Measurements from ENCODE around the gene ITPKB. TPM values are rescaled to one million over a fixed set of nuclear protein-coding genes. Genes with fewer than 3 reads are reported as not detected.

Gene ITPKB
- total and polyA plus RNA-seq, 2 experiments from 2014 or later: 0.31 to 5.2 TPM

DNA sequence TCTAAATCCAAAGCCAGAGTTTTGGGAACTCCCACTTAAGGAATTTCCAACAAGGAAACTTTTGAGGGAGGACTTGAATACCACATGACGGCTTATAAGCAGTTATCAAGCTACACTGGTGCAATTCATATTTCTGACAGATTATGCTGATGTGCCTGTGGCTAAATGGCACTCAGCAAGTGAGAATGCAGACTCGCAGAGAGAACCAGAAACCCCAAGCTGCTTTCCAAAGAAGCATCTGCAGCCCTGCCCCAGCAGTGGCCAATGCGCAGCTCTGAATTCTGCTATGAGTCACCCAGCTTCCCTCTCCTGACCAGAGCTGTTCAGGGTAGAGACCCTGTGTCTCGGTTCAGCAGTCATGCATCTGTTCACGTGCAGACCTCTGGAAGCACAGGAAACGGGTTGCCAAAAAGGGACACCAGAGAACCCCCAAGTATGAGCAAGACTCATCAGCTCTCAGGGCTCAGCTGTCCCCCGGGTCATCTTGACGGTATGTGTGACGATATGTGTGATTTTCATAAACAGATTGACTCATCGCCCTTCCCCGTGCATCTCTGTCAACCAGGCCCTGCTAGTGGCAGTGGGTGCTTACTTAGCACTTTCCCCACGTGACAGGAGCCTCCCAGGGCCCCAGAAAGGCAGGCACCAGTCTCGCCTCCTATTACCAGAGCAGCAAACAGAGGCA lies 76.3 kb downstream of the ITPKB start (continued):
- TF ChIP-seq, protein P1, sequence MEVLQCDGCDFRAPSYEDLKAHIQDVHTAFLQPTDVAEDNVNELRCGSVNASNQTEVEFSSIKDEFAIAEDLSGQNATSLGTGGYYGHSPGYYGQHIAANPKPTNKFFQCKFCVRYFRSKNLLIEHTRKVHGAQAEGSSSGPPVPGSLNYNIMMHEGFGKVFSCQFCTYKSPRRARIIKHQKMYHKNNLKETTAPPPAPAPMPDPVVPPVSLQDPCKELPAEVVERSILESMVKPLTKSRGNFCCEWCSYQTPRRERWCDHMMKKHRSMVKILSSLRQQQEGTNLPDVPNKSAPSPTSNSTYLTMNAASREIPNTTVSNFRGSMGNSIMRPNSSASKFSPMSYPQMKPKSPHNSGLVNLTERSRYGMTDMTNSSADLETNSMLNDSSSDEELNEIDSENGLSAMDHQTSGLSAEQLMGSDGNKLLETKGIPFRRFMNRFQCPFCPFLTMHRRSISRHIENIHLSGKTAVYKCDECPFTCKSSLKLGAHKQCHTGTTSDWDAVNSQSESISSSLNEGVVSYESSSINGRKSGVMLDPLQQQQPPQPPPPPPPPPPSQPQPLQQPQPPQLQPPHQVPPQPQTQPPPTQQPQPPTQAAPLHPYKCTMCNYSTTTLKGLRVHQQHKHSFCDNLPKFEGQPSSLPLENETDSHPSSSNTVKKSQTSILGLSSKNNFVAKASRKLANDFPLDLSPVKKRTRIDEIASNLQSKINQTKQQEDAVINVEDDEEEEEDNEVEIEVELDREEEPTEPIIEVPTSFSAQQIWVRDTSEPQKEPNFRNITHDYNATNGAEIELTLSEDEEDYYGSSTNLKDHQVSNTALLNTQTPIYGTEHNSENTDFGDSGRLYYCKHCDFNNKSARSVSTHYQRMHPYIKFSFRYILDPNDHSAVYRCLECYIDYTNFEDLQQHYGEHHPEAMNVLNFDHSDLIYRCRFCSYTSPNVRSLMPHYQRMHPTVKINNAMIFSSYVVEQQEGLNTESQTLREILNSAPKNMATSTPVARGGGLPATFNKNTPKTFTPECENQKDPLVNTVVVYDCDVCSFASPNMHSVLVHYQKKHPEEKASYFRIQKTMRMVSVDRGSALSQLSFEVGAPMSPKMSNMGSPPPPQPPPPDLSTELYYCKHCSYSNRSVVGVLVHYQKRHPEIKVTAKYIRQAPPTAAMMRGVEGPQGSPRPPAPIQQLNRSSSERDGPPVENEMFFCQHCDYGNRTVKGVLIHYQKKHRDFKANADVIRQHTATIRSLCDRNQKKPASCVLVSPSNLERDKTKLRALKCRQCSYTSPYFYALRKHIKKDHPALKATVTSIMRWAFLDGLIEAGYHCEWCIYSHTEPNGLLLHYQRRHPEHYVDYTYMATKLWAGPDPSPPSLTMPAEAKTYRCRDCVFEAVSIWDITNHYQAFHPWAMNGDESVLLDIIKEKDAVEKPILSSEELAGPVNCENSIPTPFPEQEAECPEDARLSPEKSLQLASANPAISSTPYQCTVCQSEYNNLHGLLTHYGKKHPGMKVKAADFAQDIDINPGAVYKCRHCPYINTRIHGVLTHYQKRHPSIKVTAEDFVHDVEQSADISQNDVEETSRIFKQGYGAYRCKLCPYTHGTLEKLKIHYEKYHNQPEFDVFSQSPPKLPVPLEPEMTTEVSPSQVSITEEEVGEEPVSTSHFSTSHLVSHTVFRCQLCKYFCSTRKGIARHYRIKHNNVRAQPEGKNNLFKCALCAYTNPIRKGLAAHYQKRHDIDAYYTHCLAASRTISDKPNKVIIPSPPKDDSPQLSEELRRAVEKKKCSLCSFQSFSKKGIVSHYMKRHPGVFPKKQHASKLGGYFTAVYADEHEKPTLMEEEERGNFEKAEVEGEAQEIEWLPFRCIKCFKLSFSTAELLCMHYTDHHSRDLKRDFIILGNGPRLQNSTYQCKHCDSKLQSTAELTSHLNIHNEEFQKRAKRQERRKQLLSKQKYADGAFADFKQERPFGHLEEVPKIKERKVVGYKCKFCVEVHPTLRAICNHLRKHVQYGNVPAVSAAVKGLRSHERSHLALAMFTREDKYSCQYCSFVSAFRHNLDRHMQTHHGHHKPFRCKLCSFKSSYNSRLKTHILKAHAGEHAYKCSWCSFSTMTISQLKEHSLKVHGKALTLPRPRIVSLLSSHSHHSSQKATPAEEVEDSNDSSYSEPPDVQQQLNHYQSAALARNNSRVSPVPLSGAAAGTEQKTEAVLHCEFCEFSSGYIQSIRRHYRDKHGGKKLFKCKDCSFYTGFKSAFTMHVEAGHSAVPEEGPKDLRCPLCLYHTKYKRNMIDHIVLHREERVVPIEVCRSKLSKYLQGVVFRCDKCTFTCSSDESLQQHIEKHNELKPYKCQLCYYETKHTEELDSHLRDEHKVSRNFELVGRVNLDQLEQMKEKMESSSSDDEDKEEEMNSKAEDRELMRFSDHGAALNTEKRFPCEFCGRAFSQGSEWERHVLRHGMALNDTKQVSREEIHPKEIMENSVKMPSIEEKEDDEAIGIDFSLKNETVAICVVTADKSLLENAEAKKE (CRISPR knock-in tag; IDR thresholded peaks at IDR 0.05): no peak

DNA sequence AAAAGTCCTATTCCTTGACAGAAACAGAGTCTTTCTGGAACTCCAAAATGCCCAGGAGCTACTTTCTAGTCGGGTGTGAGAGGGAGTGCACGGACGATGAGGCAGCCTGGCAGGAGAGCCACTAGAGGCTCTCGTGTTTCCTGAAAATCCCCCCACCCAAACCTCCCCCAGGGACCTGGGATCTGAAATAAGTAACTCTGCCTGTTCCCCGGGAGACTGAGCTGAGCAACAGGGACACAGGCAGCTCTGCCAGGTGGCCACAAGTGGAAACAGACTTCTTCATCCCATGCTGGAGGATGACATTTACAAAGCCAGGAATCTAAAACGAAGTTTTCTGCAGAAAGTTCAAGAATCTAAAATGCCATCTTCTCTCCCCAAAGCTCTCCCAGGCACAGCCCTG lies 77.1 kb downstream of the ITPKB start:
- peaks cover 21% of the 10 kb centered on the region for H3K4me1 ChIP-seq (ENCODE audit: insufficient read depth)
- no peaks in the 10 kb centered on the region for H3K9me2 ChIP-seq (ENCODE audit: insufficient read depth)
- no peak overlapping the region for H3K27ac ChIP-seq (ENCODE audit: low read depth)
- Mint-ChIP-seq H3K4me3 (no peak overlapping the region), H3K27ac (no peak overlapping the region; the same call in 1 of the 2 replicates), H3K4me1 (peaks cover 66% of the 10 kb centered on the region), H3K27me3 (ENCODE audit: insufficient read depth, low read depth, poor library complexity) (peaks cover 17% of the 10 kb centered on the region), H3K36me3 (ENCODE audit: low read depth) (no peaks in the 10 kb centered on the region), H3K9me3 (no peaks in the 10 kb centered on the region)
- DNase-seq (ENCODE audit: low spot score): no peak
- no peaks in the 10 kb centered on the region for H3K27me3 ChIP-seq (ENCODE audit: insufficient read depth)
- TF ChIP-seq ZNF114 (CRISPR knock-in tag; IDR thresholded peaks at IDR 0.05) (no peak), CREB1 (CRISPR knock-in tag; IDR thresholded peaks at IDR 0.05; ENCODE audit: low read depth) (no peak), EZH2phosphoT487 (IDR thresholded peaks at IDR 0.05; ENCODE audit: unreplicated experiment) (no peak), STAT1 (IDR thresholded peaks at IDR 0.05; ENCODE audit: unreplicated experiment) (no peak)
- TF ChIP-seq, protein P1 (CRISPR knock-in tag; IDR thresholded peaks at IDR 0.05): no peak
- TF ChIP-seq, protein P2, sequence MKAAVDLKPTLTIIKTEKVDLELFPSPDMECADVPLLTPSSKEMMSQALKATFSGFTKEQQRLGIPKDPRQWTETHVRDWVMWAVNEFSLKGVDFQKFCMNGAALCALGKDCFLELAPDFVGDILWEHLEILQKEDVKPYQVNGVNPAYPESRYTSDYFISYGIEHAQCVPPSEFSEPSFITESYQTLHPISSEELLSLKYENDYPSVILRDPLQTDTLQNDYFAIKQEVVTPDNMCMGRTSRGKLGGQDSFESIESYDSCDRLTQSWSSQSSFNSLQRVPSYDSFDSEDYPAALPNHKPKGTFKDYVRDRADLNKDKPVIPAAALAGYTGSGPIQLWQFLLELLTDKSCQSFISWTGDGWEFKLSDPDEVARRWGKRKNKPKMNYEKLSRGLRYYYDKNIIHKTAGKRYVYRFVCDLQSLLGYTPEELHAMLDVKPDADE (IDR thresholded peaks at IDR 0.05): no peak
- no peaks in the 10 kb centered on the region for H3K36me3 ChIP-seq (ENCODE audit: insufficient read depth)
- no peaks in the 10 kb centered on the region for H3K79me2 ChIP-seq (replicated peaks; ENCODE audit: insufficient read depth)
- no peaks in the 10 kb centered on the region; the same call in 1 of the 2 replicates for H3F3A ChIP-seq (replicated peaks; ENCODE audit: low read depth)
- no peak overlapping the region for H2AFZ ChIP-seq
- no peaks in the 10 kb centered on the region for H4K20me1 ChIP-seq (replicated peaks; ENCODE audit: insufficient read depth)
- no peak overlapping the region for H3K4me2 ChIP-seq
- H3K4me3 ChIP-seq: no peak overlapping the region
- ATAC-seq: peak; percentile 29

Data from GM23338 (cell line).